Chondrocyte (in vitro differentiated cells): ENCODE data around the gene PPP1R14B. TPM values are rescaled to one million over a fixed set of nuclear protein-coding genes. Genes with fewer than 3 reads are reported as not detected.

Experiments used
- DNase-seq: peaks from one replicate; pipeline ENCODE4 v3.0.0; 2021; ENCODE audit warnings: mixed read lengths, low spot score
- H3K27ac Mint-ChIP-seq: one replicate; pipeline ENCODE4 v1.8.0; 2021; ENCODE audit warnings: mild to moderate bottlenecking, moderate library complexity, mixed read lengths; ENCODE audit not compliant: unreplicated experiment
- H3K27me3 Mint-ChIP-seq: 2 replicates; pipeline ENCODE4 v1.8.0; 2021; ENCODE audit warnings: low read depth, mixed read lengths
- H3K36me3 Mint-ChIP-seq: 2 replicates; pipeline ENCODE4 v1.8.0; 2021; ENCODE audit warnings: low read depth, mixed read lengths
- H3K4me1 Mint-ChIP-seq: 2 replicates; pipeline ENCODE4 v1.8.0; 2021; ENCODE audit warnings: low read depth, mild to moderate bottlenecking, mixed read lengths
- H3K4me3 Mint-ChIP-seq: one replicate; pipeline ENCODE4 v1.8.0; 2021; ENCODE audit warnings: mild to moderate bottlenecking, moderate library complexity, mixed read lengths; ENCODE audit not compliant: unreplicated experiment
- H3K9me3 Mint-ChIP-seq: 2 replicates; pipeline ENCODE4 v1.8.0; 2021; ENCODE audit warnings: low read depth, mixed read lengths
- CTCF ChIP-seq: fragments of 200-600 bp; sonication (generic); IDR thresholded peaks from 2 replicates; pipeline ENCODE4 v1.5.0; 2021; ENCODE audit warnings: antibody characterized with exemption, mild to moderate bottlenecking, moderate library complexity
- total RNA-seq: library from RNA; stranded (reverse); gene quantifications from 3 replicates; pipeline ENCODE4 v1.2.1, GENCODE V29; 2021

Gene PPP1R14B
- total RNA-seq, 1 donor from 2014 or later: 322 TPM

- DNase-seq: no peak
- TF ChIP-seq CTCF: no peak
- Mint-ChIP-seq H3K9me3 (no peaks in the 10 kb centered on the region), H3K4me1 (peaks cover 3% of the 10 kb centered on the region), H3K27me3 (no peaks in the 10 kb centered on the region), H3K4me3 (no peak overlapping the region), H3K36me3 (peaks cover 53% of the 10 kb centered on the region), H3K27ac (no peak overlapping the region)
Observed at GRCh38 chr11:64198511-64198910, 48.2 kb downstream of the PPP1R14B start.

DNA sequence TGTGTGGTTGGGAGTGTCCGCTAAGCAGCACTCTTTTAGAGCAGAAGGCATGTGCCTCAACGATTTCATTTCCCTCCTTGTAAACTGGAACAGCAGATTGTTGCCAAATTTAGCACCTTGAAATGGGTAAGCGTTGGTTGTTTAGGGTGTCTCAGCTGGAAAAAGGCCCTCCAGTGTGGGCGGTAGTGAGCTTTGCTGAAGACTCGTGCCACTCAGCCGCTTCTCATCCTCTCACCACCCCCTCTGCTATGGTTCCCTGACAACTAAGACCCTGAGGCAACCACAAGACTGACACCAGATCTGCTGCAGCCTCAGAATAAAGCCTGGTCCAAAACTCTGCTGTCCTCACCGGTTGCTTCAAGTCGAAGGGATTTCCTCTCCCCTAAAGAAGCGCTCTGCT lies 50.1 kb downstream of the PPP1R14B start:
- Mint-ChIP-seq H3K27ac (no peak overlapping the region), H3K27me3 (no peaks in the 10 kb centered on the region), H3K4me3 (no peak overlapping the region), H3K36me3 (peaks cover 39% of the 10 kb centered on the region), H3K4me1 (peaks cover 5% of the 10 kb centered on the region), H3K9me3 (no peaks in the 10 kb centered on the region)
- no peak for DNase-seq
- TF ChIP-seq CTCF: no peak

Other genes with a start within 250 kb of the PPP1R14B start
- gene FLRT1, start 211.0 kb downstream of the PPP1R14B start, total RNA-seq: 0.12 to 0.31 TPM (median 0.22 TPM) in 3 replicates
- 15.7 to 20.6 TPM (median 16.9 TPM) in 3 replicates for gene MACROD1, start 80.8 kb downstream of the PPP1R14B start, total RNA-seq
- gene STIP1, start 60.8 kb downstream of the PPP1R14B start, total RNA-seq: 108 to 129 TPM (median 109 TPM) in 3 replicates
- gene FERMT3, start 40.2 kb downstream of the PPP1R14B start, total RNA-seq: 1.0 to 1.5 TPM (median 1.5 TPM) in 3 replicates
- gene TRPT1, start 20.8 kb downstream of the PPP1R14B start, total RNA-seq: 37.9 to 45.7 TPM (median 42.2 TPM) in 3 replicates
- 42.1 to 56.6 TPM (median 49.9 TPM) in 3 replicates for gene NUDT22, start 20.7 kb downstream of the PPP1R14B start, total RNA-seq
- 27.0 to 31.6 TPM (median 28.9 TPM) in 3 replicates for gene DNAJC4, start 16.4 kb downstream of the PPP1R14B start, total RNA-seq
- gene VEGFB, start 12.4 kb downstream of the PPP1R14B start, total RNA-seq: 165 to 209 TPM (median 168 TPM) in 3 replicates
- gene FKBP2, start 5.8 kb downstream of the PPP1R14B start, total RNA-seq: 42.1 to 54.3 TPM (median 43.0 TPM) in 3 replicates
- 35.5 to 51.4 TPM (median 47.2 TPM) in 3 replicates for gene PLCB3, start 4.6 kb upstream of the PPP1R14B start, total RNA-seq
- 55.5 to 58.8 TPM (median 56.8 TPM) in 3 replicates for gene BAD, start 37.7 kb upstream of the PPP1R14B start, total RNA-seq
- gene GPR137, start 38.9 kb upstream of the PPP1R14B start, total RNA-seq: 57.8 to 64.8 TPM (median 59.2 TPM) in 3 replicates
- gene KCNK4, start 44.4 kb upstream of the PPP1R14B start, total RNA-seq: 0.22 to 0.39 TPM in 2 of 3 replicates, not detected in the other
- 0.92 to 1.0 TPM in 2 of 3 replicates, not detected in the other for gene CATSPERZ, start 53.4 kb upstream of the PPP1R14B start, total RNA-seq
- 25.6 to 30.7 TPM (median 29.6 TPM) in 3 replicates for gene ESRRA, start 58.6 kb upstream of the PPP1R14B start, total RNA-seq
- 122 to 182 TPM (median 126 TPM) in 3 replicates for gene TRMT112, start 70.6 kb upstream of the PPP1R14B start, total RNA-seq
- 181 to 234 TPM (median 232 TPM) in 3 replicates for gene PRDX5, start 71.2 kb upstream of the PPP1R14B start, total RNA-seq
- 0.82 to 1.3 TPM (median 0.99 TPM) in 3 replicates for gene CCDC88B, start 93.3 kb upstream of the PPP1R14B start, total RNA-seq
- gene RPS6KA4, start 112.2 kb upstream of the PPP1R14B start, total RNA-seq: 32.7 to 43.6 TPM (median 34.9 TPM) in 3 replicates